Hepatocyte (in vitro differentiated cells): ENCODE measurements around the gene GSAP. TPM values are rescaled to one million over a fixed set of nuclear protein-coding genes. Genes with fewer than 3 reads are reported as not detected.

Experiments
- DNase-seq: peaks from one replicate; pipeline ENCODE4 v3.0.0-alpha.2; 2016; ENCODE audit warnings: low spot score
- H2AFZ ChIP-seq: fragments of 200-600 bp; sonication (generic); 2 replicates; pipeline ENCODE4 v1.6.0; 2016; ENCODE audit warnings: antibody characterized with exemption, mild to moderate bottlenecking
- H3K27ac ChIP-seq: fragments of 200-600 bp; sonication (generic); 2 replicates; pipeline ENCODE4 v1.5.1; 2016; ENCODE audit warnings: mild to moderate bottlenecking
- H3K27me3 ChIP-seq: fragments of 200-600 bp; sonication (generic); 2 replicates; pipeline ENCODE4 v1.6.1; 2016
- H3K36me3 ChIP-seq: fragments of 200-600 bp; sonication (generic); replicated peaks from 2 replicates; pipeline ENCODE4 v1.5.1; 2016; ENCODE audit warnings: low read depth; ENCODE audit not compliant: insufficient read depth
- H3K4me1 ChIP-seq: fragments of 200-600 bp; sonication (generic); 2 replicates; pipeline ENCODE4 v1.5.1; 2016; ENCODE audit warnings: mild to moderate bottlenecking, moderate library complexity; ENCODE audit not compliant: insufficient read depth
- H3K4me2 ChIP-seq: fragments of 200-600 bp; sonication (generic); 2 replicates; pipeline ENCODE4 v1.6.0; 2016
- H3K4me3 ChIP-seq: fragments of 200-600 bp; sonication (generic); 2 replicates; pipeline ENCODE4 v1.5.1; 2016; ENCODE audit warnings: mild to moderate bottlenecking
- H3K79me2 ChIP-seq: fragments of 200-600 bp; sonication (generic); 2 replicates; pipeline ENCODE4 v1.6.0; 2017; ENCODE audit warnings: mild to moderate bottlenecking
- H3K9me2 ChIP-seq: fragments of 200-600 bp; sonication (generic); replicated peaks from 2 replicates; pipeline ENCODE4 v1.6.0; 2017; ENCODE audit warnings: mild to moderate bottlenecking; ENCODE audit not compliant: insufficient read depth
- H3K9me3 ChIP-seq: fragments of 200-600 bp; sonication (generic); 2 replicates; pipeline ENCODE4 v1.5.1; 2016; ENCODE audit warnings: low read depth, mild to moderate bottlenecking
- H4K20me1 ChIP-seq: fragments of 200-600 bp; sonication (generic); 2 replicates; pipeline ENCODE4 v1.6.0; 2016; ENCODE audit warnings: mild to moderate bottlenecking; ENCODE audit not compliant: insufficient read depth, poor library complexity, severe bottlenecking
- EZH2 ChIP-seq: fragments of 200-600 bp; sonication (generic); IDR thresholded peaks from 2 replicates; pipeline ENCODE4 v1.6.1; 2016; ENCODE audit warnings: antibody characterized with exemption, mild to moderate bottlenecking, borderline replicate concordance
- EZH2phosphoT487 ChIP-seq: fragments of 200-600 bp; sonication (generic); IDR thresholded peaks from one replicate; pipeline ENCODE4 v1.6.1; 2018; ENCODE audit warnings: antibody characterized with exemption, mild to moderate bottlenecking, low read depth, moderate library complexity; ENCODE audit not compliant: unreplicated experiment, severe bottlenecking
- WGBS: methylation state at CpG from one replicate; pipeline ENCODE4 v1.1.6; 2016; ENCODE audit warnings: low lambda C conversion rate; ENCODE audit errors: missing lambda C conversion rate; 5-methylcytosine and 5-hydroxymethylcytosine counted together
- polyA plus RNA-seq: library from polyadenylated mRNA; unstranded; fragments of >200 nt; fragmentation: Nextera tagmentation; extraction: Ambion mirVana; gene quantifications from 2 replicates; pipeline ENCODE4 v1.2.1, GENCODE V29; 2016
- total RNA-seq: library from RNA; depleted of rRNA; stranded (reverse); fragments of >200 nt; gene quantifications from 2 replicates; pipeline ENCODE4 v1.2.3, GENCODE V29; 2014
- TF ChIP-seq, protein P1 (sequence below): fragments of 200-600 bp; sonication (generic); IDR thresholded peaks from 2 replicates; pipeline ENCODE4 v1.5.1; 2016; ENCODE audit warnings: antibody characterized with exemption, mild to moderate bottlenecking; ENCODE audit not compliant: poor library complexity

GSAP gene
- total and polyA plus RNA-seq, 2 experiments from 2014 or later: 9.9 to 11.1 TPM

DNA sequence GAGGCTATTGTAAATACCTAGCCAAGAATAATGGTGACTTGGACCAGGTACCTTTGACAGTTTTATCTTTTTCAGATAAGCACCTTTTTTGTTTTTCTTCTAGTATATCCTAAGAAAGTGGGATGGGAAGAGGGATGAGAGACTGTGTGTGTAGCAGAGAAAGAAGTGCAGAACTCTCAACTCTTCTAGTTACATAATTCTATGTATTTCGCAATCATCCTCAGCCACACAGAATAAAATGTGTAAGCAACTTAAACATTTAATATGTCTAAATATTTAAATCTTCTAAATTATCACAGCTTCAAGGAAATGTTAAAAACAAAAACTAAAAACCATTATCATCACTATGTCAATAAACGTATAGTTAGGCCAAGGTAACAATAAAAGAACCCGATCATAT lies 42.6 kb upstream of the GSAP start:
- H4K20me1 ChIP-seq: no peaks in the 10 kb centered on the region
- TF ChIP-seq, protein P1, sequence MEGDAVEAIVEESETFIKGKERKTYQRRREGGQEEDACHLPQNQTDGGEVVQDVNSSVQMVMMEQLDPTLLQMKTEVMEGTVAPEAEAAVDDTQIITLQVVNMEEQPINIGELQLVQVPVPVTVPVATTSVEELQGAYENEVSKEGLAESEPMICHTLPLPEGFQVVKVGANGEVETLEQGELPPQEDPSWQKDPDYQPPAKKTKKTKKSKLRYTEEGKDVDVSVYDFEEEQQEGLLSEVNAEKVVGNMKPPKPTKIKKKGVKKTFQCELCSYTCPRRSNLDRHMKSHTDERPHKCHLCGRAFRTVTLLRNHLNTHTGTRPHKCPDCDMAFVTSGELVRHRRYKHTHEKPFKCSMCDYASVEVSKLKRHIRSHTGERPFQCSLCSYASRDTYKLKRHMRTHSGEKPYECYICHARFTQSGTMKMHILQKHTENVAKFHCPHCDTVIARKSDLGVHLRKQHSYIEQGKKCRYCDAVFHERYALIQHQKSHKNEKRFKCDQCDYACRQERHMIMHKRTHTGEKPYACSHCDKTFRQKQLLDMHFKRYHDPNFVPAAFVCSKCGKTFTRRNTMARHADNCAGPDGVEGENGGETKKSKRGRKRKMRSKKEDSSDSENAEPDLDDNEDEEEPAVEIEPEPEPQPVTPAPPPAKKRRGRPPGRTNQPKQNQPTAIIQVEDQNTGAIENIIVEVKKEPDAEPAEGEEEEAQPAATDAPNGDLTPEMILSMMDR: no peak
- no peak for TF ChIP-seq EZH2phosphoT487
- TF ChIP-seq EZH2: no peak
- no peaks in the 10 kb centered on the region for H3K27me3 ChIP-seq
- 85% methylated on average over 3 of the region's 3 CpGs for WGBS
- H3K9me2 ChIP-seq: no peaks in the 10 kb centered on the region
- H3K36me3 ChIP-seq: no peaks in the 10 kb centered on the region
- H3K27ac ChIP-seq: no peak overlapping the region
- no peak for DNase-seq
- no peak overlapping the region for H3K4me2 ChIP-seq
- H2AFZ ChIP-seq: no peak overlapping the region
- no peak overlapping the region for H3K4me3 ChIP-seq
- H3K79me2 ChIP-seq: no peaks in the 10 kb centered on the region
- H3K4me1 ChIP-seq: no peaks in the 10 kb centered on the region
- H3K9me3 ChIP-seq: no peaks in the 10 kb centered on the region

DNA sequence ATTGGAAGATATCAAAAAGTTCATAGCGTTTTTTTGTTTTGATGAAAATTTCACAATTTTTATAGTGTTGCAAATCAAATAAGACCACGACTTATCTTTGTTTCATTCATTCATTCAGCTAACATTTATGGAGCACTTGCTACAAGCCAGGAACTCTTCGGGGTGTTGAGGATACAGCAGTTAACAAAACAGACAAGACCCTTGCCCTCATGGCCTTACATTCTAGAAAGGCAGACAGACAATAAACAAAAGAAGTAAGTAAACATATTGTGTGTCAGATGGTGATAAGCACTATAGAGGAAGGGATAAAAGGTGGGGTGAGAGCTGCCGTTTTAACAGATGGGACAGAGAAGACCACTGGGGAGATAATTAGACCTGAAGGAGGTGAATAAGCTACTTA lies 41.6 kb upstream of the GSAP start:
- Histone ChIP-seq H3K9me2 (no peaks in the 10 kb centered on the region), H3K36me3 (no peaks in the 10 kb centered on the region), H3K27ac (no peak overlapping the region), H3K4me3 (no peak overlapping the region), H3K4me1 (no peaks in the 10 kb centered on the region), H3K79me2 (no peaks in the 10 kb centered on the region), H3K4me2 (no peak overlapping the region), H3K9me3 (no peaks in the 10 kb centered on the region), H4K20me1 (no peaks in the 10 kb centered on the region), H2AFZ (no peak overlapping the region), H3K27me3 (no peaks in the 10 kb centered on the region)
- WGBS: 57% methylated on average over 4 of the region's 4 CpGs
- DNase-seq: no peak
- no peak for TF ChIP-seq EZH2phosphoT487
- TF ChIP-seq, protein P1: no peak
- no peak for TF ChIP-seq EZH2

DNA sequence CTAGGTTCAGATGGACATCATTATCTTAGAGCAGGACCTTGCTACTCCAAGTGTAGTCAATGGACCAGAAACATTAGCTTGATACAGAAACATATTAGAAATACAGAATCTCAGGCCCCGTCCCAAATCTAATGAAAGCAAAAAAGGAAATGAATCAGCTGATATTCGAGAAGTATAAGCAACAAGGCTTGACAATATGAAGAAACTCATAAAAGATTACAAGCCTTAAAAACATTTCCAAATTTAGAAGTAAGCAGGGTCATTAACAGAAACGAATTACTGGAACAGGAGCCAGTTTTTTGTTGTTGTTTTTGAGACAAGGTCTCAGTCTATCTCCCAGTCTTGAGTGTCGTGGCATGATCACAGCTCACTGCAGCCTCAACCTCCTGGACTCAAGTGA lies 40.5 kb upstream of the GSAP start:
- Histone ChIP-seq H3K9me2 (no peaks in the 10 kb centered on the region), H3K4me2 (no peak overlapping the region), H3K27me3 (no peaks in the 10 kb centered on the region), H3K79me2 (no peaks in the 10 kb centered on the region), H3K36me3 (no peaks in the 10 kb centered on the region), H3K4me1 (no peaks in the 10 kb centered on the region), H4K20me1 (no peaks in the 10 kb centered on the region), H3K4me3 (no peak overlapping the region), H2AFZ (no peak overlapping the region), H3K27ac (no peak overlapping the region), H3K9me3 (no peaks in the 10 kb centered on the region)
- TF ChIP-seq, protein P1: no peak
- TF ChIP-seq EZH2 (no peak), EZH2phosphoT487 (no peak)
- DNase-seq: no peak
- 94% methylated on average over 4 of the region's 4 CpGs for WGBS

DNA sequence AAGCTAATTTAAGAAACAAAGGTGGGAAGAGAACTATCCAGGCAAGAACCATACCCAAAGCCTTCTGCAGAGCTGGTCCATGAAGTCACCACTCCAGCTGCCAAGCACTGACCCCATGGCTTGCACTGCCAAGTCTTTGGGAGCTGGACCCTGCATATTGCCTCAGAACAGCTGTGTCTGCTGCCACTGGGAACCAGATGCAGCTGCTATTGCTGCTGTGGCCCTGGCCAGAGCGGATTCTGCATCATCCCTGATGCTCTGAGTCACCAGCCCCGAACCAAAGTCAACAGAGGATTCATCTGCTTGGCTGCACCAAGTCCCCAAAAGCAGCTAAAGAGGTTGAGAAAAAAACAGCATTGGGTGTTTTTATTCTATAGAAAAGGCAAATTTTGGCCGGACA lies 39.2 kb upstream of the GSAP start:
- H4K20me1 ChIP-seq: no peaks in the 10 kb centered on the region
- no peaks in the 10 kb centered on the region for H3K9me2 ChIP-seq
- no peak for DNase-seq
- H3K4me2 ChIP-seq: no peak overlapping the region
- no peaks in the 10 kb centered on the region for H3K9me3 ChIP-seq
- H3K4me3 ChIP-seq: no peak overlapping the region
- TF ChIP-seq, protein P1: no peak
- no peak for TF ChIP-seq EZH2
- no peak for TF ChIP-seq EZH2phosphoT487
- no peak overlapping the region for H3K27ac ChIP-seq
- no peaks in the 10 kb centered on the region for H3K27me3 ChIP-seq
- no peaks in the 10 kb centered on the region for H3K36me3 ChIP-seq
- WGBS: 84% methylated on average over 3 of the region's 3 CpGs
- H3K4me1 ChIP-seq: no peaks in the 10 kb centered on the region
- H3K79me2 ChIP-seq: no peaks in the 10 kb centered on the region
- H2AFZ ChIP-seq: no peak overlapping the region
